ENCODE measurements around the gene WNT11.

Gene WNT11

DNA sequence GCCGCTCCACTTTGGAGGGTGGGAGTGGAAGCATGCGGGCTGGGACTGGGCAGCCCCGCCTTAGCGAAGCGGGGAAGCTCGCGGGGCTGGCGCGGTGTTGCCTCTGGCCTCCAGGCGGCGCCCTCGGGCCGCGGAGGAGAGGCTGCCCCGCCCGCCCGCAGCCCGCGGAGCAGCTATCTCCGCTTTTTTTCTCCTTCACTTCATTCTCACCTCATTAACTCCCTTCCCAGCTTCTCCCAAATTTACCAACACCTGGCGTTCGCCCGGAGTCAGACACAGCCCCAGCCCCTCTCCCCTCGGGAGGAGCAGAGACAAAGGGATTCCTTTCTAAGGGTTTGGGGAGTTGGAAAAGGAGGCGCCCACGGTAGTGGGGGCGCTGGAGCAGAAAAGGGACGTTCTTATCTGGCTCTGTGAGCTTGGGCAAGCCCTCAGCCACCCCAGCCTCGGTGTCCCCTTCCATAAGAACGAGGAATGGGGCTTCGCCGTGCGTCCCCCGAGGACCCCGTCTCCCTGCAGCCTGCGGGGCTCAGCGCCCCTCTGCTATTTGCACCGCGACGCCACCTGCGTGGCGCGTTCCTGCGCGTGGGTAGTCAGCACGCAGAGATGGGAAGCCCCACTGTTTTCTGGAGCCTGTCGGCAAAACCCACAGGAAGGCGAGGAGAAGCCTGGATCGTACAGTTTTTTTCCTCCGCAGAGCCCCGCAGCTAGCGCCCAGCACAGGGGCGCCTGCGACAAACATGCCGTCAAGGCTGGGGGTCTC is 1.5 kb upstream of the WNT11 start:
- DNase-seq (ENCODE audit: low spot score): no peak
- Histone ChIP-seq H3K4me3 (peak overlapping the region; percentile 72), H3K27ac (no peak overlapping the region)
- TF ChIP-seq, protein P1, sequence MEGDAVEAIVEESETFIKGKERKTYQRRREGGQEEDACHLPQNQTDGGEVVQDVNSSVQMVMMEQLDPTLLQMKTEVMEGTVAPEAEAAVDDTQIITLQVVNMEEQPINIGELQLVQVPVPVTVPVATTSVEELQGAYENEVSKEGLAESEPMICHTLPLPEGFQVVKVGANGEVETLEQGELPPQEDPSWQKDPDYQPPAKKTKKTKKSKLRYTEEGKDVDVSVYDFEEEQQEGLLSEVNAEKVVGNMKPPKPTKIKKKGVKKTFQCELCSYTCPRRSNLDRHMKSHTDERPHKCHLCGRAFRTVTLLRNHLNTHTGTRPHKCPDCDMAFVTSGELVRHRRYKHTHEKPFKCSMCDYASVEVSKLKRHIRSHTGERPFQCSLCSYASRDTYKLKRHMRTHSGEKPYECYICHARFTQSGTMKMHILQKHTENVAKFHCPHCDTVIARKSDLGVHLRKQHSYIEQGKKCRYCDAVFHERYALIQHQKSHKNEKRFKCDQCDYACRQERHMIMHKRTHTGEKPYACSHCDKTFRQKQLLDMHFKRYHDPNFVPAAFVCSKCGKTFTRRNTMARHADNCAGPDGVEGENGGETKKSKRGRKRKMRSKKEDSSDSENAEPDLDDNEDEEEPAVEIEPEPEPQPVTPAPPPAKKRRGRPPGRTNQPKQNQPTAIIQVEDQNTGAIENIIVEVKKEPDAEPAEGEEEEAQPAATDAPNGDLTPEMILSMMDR (IDR thresholded peaks at IDR 0.05): peak; percentile 99

DNA sequence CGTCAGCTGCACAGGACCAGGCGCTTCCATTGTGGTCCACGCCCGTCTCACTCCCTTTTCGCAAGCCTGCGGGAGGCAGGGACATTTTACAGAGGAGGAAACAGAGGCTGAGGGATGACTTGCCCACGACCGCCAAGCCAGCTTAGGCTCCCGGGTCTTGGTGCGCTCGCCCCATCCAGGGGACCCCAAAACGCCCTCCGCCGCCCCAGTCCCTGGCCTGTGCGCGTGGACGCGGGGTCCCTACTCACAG is 300 bp downstream of the WNT11 start:
- H3K27ac ChIP-seq: no peak overlapping the region
- peak overlapping the region; percentile 72 for H3K4me3 ChIP-seq
- DNase-seq (ENCODE audit: low spot score): no peak
- TF ChIP-seq, protein P1 (IDR thresholded peaks at IDR 0.05): no peak

DNA sequence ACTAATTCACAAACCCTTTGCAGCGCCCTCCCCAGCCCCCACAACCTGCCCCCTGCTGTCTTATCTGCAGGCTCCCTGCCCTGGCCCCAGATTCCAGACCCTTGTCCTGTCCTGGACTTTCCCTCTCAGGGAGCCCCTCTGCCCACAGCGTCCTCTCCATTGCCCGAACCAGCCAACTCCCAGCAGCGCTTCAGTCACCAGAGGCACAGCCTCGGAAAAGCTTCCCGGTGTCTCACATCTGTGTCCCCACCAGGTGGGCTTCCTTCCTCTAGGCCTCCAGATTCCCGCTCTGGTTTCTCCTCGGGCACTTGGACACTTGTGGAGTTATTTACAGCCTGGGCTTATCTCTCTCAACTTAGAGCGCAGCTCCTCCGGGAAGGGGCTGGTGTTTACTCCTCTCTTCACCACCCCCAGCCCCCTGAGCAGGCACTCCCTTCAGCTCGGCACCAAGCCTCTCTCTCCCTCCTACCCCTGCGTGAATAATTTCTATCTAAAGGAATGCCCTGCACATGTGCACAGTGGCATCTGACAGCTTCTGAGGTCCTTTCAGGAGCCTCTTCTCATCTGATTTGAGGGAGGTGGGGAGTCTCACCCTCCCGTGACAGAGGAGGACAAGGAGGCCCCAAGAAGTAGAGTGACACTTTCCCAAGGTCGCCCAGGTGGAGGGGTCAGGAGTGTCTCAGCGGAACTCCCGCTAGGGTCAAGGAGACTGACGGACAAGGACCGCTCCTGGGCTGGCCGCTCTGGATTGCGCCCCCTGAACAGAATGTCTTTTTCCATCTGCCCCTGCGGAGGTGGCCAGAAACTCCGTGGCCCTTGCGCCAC is 838 bp downstream of the WNT11 start:
- TF ChIP-seq, protein P1 (IDR thresholded peaks at IDR 0.05): no peak
- DNase-seq (ENCODE audit: low spot score): no peak
- Histone ChIP-seq H3K27ac (no peak overlapping the region), H3K4me3 (peak overlapping the region; percentile 72)

DNA sequence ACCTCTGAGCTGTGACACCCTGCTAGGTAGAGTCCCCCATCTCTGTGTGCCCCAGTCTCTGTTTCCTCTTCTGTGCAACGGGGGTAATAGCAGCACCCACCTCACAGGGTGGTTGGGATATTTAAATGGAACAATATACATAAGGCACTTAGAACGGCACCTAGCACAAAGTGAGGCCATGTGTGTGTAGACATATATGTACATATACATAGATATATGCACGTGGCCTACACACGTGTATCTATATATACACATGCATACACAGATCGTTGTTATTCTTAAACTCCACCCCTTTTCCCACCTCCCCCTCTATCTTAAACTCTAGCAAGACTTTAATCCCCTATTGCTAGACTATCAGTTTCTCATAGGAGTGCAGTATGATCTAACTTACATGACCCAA is 2.4 kb downstream of the WNT11 start:
- H3K4me3 ChIP-seq: no peak overlapping the region
- no peak overlapping the region for H3K27ac ChIP-seq
- DNase-seq (ENCODE audit: low spot score): no peak
- TF ChIP-seq, protein P1 (IDR thresholded peaks at IDR 0.05): no peak

DNA sequence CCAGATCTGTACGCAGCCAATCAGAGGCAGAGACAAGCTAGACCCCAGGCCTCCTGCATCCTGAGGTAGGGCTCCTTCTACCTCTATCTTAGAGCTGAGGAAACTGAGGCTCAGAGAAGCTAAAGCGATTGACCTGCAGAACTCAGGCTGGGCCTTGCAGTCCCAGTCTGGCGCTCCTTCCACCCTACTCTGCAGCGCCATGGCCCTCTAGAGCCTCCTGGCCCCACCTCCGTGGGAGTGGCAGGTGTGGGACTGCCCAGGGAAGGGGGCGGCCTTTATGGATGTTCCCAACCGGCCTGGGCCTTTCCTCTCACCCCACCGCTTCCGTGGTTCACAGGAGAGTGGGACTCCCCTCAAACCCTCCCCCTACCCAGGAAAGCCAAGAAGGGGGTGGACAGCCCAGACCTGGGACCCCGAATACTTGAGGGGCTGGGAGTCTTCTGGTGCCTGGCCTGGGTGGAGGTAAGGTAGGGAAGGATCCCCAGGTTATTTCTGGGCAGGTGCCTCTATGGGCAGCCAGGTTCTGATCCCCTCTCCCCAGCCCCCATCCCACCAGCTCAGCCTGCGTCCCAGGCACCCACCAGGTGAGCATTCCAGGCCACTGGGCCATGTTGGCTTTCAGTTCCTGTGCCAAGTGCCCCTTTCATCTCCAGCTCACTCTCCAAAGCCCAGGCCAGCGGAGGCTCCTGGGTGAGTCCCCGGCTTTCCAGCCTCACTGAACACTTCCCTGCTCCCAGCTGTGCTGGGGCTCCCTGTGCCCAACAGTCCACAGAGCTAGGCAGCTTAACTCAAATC is 3.0 kb downstream of the WNT11 start:
- TF ChIP-seq, protein P1 (IDR thresholded peaks at IDR 0.05): no peak
- DNase-seq (ENCODE audit: low spot score): no peak
- H3K27ac ChIP-seq: no peak overlapping the region
- H3K4me3 ChIP-seq: no peak overlapping the region

DNA sequence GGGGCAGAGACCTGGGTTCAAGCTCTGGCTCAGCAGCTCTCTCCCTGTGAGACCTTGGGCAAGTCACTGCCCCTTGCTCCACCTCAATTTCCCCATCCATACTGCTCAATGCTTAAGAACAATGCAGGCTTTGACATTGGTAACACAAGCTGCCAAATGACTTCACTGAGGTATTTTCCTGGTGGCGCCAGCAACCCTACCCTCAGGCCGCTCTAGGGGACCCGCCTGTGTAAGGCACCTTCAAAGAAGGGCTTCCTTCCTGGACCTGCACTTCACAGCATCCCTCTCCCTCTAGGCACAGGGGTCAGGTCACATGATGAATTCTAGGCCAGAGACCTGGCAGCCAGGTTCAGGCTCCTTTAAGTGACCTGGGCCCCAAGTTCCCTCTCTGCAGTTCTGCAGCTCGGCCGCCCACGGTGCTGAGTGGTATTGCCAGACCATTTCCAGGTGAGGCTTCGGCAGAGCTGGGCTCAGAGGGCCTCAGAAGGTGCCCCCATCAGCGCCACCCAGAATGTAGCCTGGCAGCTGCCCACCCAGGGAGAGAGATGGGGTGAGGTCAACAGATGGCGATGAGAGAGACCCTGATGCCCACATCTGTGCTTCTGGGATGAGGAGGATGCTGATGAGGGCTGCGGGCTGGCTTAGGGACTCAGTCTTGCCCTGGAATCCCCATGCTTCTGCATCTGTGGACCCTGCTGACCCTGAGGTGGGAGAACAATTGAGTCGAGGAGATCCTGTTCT is 4.5 kb downstream of the WNT11 start:
- H3K27ac ChIP-seq: no peak overlapping the region
- TF ChIP-seq, protein P1 (IDR thresholded peaks at IDR 0.05): no peak
- no peak overlapping the region for H3K4me3 ChIP-seq
- DNase-seq (ENCODE audit: low spot score): no peak
